Hematopoietic multipotent progenitor cell treated with erythropoietin and hydrocortisone succinate and interleukin-3 and kit ligand, for 4 days (in vitro differentiated cells): Measurements from ENCODE around the gene TTC16.

Experiments used
- DNase-seq: peaks from one replicate; pipeline ENCODE4 v3.0.0-alpha.2; 2015

Gene TTC16

DNA sequence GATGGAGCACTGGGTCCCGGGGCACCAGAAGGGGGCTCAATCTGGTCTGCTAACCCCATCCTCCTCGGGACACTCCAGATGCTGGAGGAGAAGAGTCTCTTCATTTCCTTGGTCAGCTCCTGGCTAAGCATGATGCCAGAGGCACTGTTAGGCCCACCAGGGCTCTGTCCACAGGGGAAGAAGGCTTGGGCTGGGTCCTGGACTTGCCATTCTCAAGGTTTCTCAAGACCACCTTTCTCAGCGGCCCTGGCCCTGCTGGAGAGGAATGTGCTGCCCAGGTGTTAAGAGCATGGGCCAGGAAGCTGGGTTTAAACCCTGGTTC lies 54.7 kb downstream of the TTC16 start:
- DNase-seq, result no peak

DNA sequence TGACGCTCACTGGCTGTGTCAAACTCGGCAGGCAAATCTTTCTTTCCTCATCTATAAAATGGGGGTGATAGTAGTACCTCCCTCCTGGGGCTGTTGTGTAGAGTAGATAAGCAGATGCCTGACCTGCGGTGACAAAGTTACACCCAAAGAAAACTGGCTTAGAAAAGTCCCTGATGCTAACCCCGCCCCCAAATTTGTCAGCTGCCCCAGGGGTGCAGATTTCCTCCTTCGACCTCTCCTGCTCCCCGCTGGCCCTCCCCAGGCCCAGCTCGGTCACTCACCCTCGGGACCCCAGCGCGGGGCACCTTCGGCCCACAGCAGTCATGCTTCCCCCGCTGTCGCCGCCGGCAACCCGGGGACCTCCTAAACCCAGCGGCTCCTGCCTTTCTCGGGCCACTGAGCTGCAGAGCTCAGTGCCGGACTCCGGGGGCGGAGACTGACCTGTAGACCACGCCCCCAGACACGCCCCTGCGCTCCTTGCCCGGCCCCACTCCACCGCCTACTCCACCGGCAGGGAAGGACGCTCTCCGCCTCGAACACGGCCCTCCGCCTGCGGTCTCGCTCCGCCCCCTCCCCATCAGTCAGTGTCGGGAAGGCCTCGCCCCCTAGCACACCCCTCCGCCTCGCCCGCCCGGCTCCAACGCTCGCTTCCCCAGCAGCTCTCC lies 55.2 kb downstream of the TTC16 start:
- peak; percentile 99 for DNase-seq

DNA sequence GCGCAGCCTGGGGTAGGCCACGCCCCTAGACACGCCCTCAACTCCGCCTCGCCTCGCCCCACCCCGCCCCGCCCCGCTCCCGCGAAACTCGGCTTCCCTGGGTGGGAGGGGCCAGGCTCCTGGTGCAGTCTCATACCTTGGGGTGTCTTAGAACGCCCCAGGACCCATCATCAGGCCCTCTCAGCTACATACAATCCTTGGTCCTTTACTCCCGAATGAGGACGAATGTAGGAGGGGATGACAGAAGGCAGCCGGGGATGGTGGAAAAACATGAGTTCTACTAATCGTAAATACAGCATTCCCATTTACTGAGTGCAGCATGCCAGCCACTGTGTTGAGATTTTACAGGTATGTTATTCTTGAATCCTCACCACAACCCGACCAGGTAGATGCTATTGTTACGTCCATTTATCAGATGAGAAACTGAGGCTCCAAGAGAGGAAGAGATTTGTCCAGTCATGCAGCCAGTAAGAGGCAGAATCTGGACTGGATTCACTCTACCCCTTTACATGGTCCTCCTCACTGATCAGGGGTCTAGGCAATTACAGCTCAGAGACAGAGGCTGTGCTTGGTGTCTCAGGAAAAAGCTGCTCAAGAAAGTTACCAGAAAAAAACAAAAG lies 55.8 kb downstream of the TTC16 start:
- DNase-seq, result no peak

DNA sequence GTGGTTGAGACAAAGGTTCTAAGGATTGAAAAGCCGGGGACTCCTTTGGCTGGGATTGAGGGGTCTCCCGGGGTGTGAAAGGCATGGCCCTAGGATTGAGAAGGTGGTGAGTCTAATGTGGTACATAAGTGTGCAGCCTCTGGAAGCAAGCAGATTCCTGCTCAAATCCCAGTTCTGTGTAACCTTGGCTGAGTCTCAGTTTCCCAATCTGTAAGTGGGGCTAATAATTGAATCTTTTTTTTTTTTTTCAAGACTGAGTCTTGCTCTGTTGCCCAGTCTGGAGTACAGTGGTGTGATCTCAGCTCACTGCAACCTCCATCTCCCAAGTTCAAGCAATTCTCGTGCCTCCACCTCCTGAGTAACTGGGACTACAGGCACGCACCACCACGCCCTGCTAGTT lies 56.7 kb downstream of the TTC16 start:
- DNase-seq, result no peak

DNA sequence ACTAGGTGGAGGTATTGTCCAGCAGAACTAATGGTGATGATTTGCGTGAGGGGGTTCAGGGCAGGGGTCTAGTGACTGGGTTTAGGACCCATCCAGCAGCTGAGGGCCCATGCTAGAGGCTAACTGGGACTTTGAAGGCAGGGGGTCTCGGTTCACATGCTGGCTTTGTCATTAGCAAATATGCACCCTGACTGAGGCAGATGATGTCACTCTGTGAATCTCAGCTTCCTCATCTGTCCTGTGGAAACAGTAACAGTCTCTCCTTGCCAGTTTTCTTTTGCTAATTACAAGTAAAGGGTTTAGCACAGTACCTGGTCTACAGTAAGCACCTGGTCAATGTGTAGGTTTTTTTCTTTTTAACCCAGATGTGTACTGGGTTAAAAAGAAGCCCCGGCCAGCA lies 57.4 kb downstream of the TTC16 start:
- DNase-seq, result no peak

DNA sequence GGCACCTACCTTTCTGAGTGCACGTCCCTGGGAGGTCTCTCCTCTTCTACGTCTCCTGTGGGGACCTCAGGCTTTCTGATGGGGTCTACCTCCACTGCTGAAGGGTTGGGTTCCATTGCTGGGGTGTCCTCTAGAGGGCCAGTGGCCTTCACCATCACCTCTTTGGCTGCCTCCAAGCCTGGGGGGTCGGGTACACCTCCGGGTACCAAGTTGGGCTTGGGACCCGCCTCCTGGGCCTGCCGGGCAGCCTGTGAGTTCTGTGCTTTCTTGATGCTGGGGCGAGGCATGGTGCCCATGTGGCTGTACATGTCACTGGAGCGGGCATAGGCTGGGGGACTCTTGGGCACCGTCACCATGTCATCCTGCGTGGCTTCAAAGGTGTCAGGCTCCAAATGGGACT lies 58.1 kb downstream of the TTC16 start:
- DNase-seq, result no peak

DNA sequence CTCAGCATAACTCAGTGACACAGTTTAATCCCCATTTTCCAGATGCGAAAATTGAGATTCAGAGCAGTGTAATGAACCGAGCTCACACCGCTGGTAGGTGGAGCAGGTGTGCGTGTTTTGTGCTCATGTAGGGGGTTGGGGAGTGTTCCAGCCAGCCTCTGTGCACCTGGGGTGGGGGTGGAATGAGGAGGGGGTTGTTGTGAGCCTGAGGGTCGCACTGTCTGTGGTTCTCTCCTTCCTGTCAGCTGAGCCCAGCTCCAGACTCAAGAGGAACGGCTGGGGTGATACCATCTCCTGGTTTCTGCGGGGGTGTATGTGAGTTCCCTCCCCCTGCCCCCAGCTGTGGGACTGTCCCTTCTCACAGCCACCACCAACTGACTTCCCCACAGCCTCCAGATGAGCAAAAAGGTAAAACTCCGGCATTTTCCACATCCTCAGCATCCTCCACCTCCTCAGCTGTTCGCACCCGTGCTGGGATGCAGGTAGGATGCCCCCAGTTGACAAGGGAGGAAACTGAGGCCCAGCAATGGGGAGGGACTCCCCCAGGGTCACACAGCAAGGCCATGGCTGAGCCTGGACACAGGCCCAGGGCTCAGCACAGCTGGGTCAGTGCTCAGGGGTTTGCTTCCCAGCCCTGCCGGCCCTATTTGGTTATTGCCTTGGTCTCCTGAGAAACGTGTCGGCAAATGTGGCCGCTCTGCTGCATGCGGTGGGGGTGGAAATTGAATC lies 60.5 kb downstream of the TTC16 start:
- DNase-seq, result peak; percentile 95

DNA sequence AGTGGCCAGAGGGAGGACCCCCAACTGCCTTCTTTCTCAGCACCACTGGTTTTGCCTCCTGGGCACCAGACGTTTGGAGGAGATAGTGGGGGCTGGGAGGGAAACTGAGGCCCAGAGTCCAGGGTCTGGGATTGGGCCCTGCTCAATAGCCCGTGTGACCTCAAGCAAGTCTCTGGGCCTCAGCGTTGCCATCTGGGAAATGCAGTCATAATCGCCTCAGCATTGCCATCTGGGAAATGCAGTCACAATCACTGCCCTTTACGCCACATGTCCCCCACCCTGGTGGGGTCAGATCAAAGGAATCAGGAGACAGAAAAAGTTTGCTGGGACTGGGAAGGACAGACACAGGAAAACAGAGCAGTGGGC lies 61.0 kb downstream of the TTC16 start:
- DNase-seq, result no peak

DNA sequence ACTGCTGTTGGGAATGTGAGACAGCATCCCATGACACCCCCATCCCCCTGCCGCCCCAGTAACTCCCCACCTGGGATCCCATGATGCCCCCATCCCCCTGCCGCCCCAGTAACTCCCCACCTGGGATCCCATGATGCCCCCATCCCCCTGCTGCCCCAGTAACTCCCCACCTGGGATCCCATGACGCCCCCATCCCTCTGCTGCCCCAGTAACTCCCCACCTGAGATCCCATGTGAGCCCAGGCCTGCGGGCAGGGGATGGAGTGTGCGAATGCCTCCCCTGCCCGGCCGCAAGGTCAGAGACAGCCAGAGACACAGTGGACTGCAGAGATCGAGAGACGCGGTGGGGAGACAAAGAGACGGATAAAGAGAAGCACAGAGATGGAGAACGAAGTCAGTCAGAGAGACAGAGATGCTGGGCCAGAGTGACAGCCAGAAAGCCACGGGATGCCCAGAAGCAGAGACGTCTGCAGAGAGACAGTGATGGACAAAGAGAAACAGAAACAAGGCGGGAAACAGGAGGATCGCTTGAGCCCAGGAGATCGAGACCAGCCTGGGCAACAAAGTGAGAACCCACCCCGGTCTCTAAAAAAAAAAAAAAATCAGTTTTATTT lies 61.6 kb downstream of the TTC16 start:
- no peak for DNase-seq

DNA sequence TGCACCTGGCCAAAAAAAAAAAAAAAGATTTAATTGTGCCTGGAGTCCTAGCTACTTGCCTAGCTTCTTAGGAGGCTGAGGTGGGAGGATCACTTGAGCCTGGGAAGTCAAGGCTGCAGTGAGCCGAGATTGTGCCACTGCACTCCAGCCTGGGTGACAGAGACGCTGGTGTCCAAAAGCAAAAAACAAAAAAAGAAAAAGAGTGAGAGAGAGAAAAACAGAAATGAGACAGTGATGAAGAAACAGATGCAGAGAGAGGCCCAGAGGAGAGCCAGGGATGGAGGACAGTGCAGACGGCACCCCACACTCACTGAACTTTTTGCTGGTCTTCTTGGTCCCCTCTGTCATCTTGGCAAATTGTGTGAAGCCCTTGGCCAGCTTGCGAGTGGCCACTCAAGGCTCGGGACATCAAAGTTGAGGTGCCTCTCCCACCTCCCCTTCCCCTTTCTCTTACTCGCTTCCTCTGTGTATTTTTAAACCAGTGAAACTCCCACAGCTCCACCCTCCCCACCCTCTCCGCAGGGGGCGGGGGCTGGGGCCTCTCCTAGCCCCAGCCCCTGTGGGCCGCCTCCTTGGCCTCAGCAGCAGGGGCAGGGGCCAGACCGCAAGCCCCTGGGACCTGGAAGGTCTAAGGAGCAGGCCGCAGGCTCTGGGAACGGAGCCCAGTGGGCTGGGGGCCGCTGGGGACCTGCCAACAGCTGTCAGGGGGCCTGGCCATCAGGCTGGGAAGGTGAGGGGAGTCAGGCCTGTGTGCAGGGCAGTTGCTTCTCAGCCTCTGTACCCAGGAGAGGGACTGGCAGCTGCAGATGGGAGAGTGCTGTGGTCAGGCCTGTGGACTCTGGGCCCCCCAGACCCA lies 62.6 kb downstream of the TTC16 start, which contains the start of gene SH2D3C:
TSS of gene SH2D3C (minus strand) at position 387 of the 856 bp plus-strand sequence. CDS start at position 348, 39 bp downstream.
- peak; percentile 71 for DNase-seq

DNA sequence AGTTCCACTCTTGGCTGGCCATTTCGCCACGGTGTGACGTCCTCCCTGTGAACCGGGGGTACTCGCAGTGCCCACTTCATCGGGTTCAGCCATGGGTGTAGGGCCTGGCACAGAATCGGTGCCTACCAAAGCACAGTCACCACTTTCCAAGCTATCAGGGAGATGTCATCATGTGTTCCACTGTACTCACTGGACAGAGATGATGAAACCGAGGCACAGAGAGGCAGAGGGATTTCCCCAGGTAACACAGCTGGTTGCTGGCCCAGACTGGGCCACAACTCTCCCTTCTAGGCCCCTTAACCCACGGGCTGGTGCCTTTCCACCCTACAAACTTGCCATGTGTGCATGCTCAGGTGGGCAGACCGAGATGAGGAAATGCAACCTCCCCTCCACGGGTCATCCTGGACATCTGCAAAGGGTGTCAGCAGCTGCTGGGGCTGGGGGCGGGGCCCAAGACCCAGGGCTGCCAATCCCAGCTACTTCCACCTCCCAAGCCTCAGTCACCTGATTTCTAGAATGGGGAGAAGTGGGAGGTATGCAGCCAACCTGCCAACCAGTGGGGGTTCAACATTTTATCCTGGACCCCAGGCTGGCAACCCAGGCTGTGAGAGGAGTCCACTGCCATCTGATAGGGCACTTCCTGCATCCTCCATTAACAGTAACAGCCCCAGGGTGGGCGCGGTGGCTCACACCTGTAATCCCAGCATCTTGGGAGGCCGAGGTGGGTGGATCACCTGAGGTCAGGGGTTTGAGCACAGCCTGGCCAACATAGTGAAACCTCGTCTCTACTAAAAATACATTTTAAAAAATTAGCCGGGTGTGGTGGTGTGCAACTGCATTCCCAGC lies 63.5 kb downstream of the TTC16 start:
- DNase-seq, result peak; percentile 59

DNA sequence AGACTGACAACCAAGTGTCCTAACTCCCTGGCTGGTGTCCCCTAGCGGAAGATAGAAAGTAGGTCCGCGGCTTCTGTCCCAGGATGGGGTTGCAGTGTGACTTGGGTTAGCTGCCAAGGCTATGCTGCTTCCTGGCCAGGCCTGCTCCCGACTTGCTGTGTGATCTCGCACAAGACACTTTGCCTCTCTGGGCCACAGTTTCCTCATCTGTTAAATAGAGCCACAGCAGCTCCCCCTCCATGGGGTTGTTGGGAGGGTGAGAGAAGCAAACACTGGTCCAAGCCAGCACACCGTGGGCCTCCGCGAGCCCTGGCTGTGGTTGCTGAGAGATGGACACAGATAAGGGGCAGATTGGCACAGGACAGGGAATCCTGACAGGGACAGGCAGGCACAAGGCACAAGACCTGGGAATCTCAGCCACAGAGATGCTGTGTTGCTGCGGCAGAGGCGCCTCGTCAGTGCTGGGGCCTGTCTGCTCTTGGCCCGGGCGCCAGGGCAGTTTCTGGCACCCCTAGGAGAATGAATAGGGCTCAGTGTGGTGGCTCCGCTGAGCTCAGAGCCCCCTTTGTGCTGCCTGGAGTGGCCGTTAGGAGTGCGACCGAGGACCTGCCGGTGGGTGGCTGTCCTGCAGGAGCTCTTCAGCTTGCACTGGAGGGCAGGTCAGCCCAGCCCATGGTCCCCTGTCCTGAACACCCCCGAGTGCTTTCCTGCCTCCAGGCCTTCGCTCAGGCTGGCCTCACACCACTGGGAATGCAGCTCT lies 64.4 kb downstream of the TTC16 start:
- DNase-seq, result no peak

DNA sequence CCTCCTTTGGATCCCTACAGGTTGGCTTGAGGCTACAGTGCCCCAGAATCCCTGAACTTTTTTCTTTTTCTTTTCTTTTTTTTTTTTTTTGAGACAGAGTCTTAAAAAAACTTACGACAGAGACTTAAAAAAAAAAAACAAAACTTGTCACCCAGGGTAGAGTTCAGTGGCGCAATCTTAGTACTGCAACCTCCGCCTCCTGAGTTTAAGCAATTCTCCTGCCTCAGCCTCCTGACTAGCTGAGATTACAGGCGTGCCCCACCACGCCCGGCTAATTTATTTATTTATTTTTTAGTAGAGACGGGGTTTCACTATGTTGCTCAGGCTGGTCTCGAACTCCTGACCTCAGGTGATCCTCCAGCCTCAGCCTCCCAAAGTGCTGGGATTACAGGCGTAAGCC lies 65.0 kb downstream of the TTC16 start:
- DNase-seq, result peak; percentile 76
